Dermis blood vessel endothelial cell (primary cell): ENCODE measurements around the gene ZNF581. TPM values are rescaled to one million over a fixed set of nuclear protein-coding genes. Genes with fewer than 3 reads are reported as not detected.

ENCODE experiments used
- total RNA-seq: library from RNA; depleted of rRNA; stranded (reverse); fragments of >200 nt; gene quantifications from 2 replicates; pipeline ENCODE4 v1.2.3, GENCODE V29; 2014

Gene ZNF581
- total RNA-seq, 1 donor from 2014 or later: 20.8 TPM

Other genes with a start within 250 kb of the ZNF581 start
- gene UBE2S, start 235.9 kb upstream of the ZNF581 start, total RNA-seq: 47.8 and 96.0 TPM in 2 replicates
- gene SHISA7, start 200.3 kb upstream of the ZNF581 start, total RNA-seq: not detected in 2 replicates
- 56.2 and 76.5 TPM in 2 replicates for gene ISOC2, start 182.0 kb upstream of the ZNF581 start, total RNA-seq
- not detected in 2 replicates for gene C19orf85, start 178.9 kb upstream of the ZNF581 start, total RNA-seq
- 1.4 and 3.3 TPM in 2 replicates for gene ZNF628, start 167.0 kb upstream of the ZNF581 start, total RNA-seq
- 8.7 and 14.5 TPM in 2 replicates for gene NAT14, start 158.5 kb upstream of the ZNF581 start, total RNA-seq
- gene SSC5D, start 155.2 kb upstream of the ZNF581 start, total RNA-seq: 0.19 and 0.51 TPM in 2 replicates
- gene SBK2, start 106.5 kb upstream of the ZNF581 start, total RNA-seq: not detected in 2 replicates
- 0.17 and 0.74 TPM in 2 replicates for gene SBK3, start 98.1 kb upstream of the ZNF581 start, total RNA-seq
- gene ZNF579, start 62.8 kb upstream of the ZNF581 start, total RNA-seq: 3.2 and 6.7 TPM in 2 replicates
- gene FIZ1, start 44.1 kb upstream of the ZNF581 start, total RNA-seq: 3.9 and 4.9 TPM in 2 replicates
- gene ZNF524, start 43.4 kb upstream of the ZNF581 start, total RNA-seq: 12.3 and 14.8 TPM in 2 replicates
- gene ZNF865, start 38.0 kb upstream of the ZNF581 start, total RNA-seq: 1.4 and 2.6 TPM in 2 replicates
- 3.9 and 5.3 TPM in 2 replicates for gene ZNF784, start 19.1 kb upstream of the ZNF581 start, total RNA-seq
- 2.0 and 3.6 TPM in 2 replicates for gene ZNF580, start 2.6 kb upstream of the ZNF581 start, total RNA-seq
- 7.8 and 13.9 TPM in 2 replicates for gene CCDC106, start 4.6 kb downstream of the ZNF581 start, total RNA-seq
- 84.1 and 172 TPM in 2 replicates for gene U2AF2, start 11.4 kb downstream of the ZNF581 start, total RNA-seq
- 71.6 and 243 TPM in 2 replicates for gene EPN1, start 31.6 kb downstream of the ZNF581 start, total RNA-seq
- gene NLRP9, start 94.8 kb downstream of the ZNF581 start, total RNA-seq: not detected in 2 replicates
- 0.14 and 0.51 TPM in 2 replicates for gene RFPL4A, start 115.4 kb downstream of the ZNF581 start, total RNA-seq
- 0.68 TPM in 1 of 2 replicates, not detected in the other for gene RFPL4AL1, start 125.5 kb downstream of the ZNF581 start, total RNA-seq
- gene NLRP11, start 188.3 kb downstream of the ZNF581 start, total RNA-seq: 0.05 TPM in 1 of 2 replicates, not detected in the other
- gene NLRP4, start 192.9 kb downstream of the ZNF581 start, total RNA-seq: under 0.01 TPM in 1 of 2 replicates, not detected in the other